HepG2 (cell line): ENCODE results near the gene YIPF3. TPM values are rescaled to one million over a fixed set of nuclear protein-coding genes. Genes with fewer than 3 reads are reported as not detected.

ENCODE experiments used
- CHCHD3 ChIP-seq: sonication (generic); formaldehyde crosslinking; IDR thresholded peaks from 2 replicates; pipeline ENCODE4 v1.8.0; 2022; ENCODE audit warnings: mild to moderate bottlenecking, missing genetic modification reagents, moderate library complexity
- CREB1 ChIP-seq, 2 experiments: fragments of 450-650 bp in 1 of 2; IDR thresholded peaks; 2 replicates each; pipeline ENCODE4 v1.6.1; 2016 to 2017; ENCODE audit warnings: control low read depth in 1 of 2, mild to moderate bottlenecking in 1 of 2, missing compliant biosample characterization in 1 of 2, missing genetic modification characterization in 1 of 2
- GATAD2A ChIP-seq: IDR thresholded peaks from 2 replicates; pipeline ENCODE4 v1.6.1; 2016
- HDAC2 ChIP-seq: sonication (generic); formaldehyde crosslinking; IDR thresholded peaks from 2 replicates; pipeline ENCODE4 v1.4.0; 2020; ENCODE audit warnings: missing genetic modification reagents
- ISL2 ChIP-seq: sonication (generic); formaldehyde crosslinking; IDR thresholded peaks from 2 replicates; pipeline ENCODE4 v1.5.0; 2020; ENCODE audit warnings: missing genetic modification reagents
- JUNB ChIP-seq: sonication (generic); formaldehyde crosslinking; IDR thresholded peaks from 2 replicates; pipeline ENCODE4 v1.8.0; 2022; ENCODE audit warnings: missing genetic modification reagents, mild to moderate bottlenecking, borderline replicate concordance
- MIER3 ChIP-seq: IDR thresholded peaks from 2 replicates; pipeline ENCODE4 v1.6.1; 2016; ENCODE audit warnings: missing compliant biosample characterization, borderline replicate concordance
- NFE2 ChIP-seq: sonication (generic); formaldehyde crosslinking; IDR thresholded peaks from 2 replicates; pipeline ENCODE4 v1.4.0; 2020; ENCODE audit warnings: missing genetic modification reagents
- PHF5A ChIP-seq: IDR thresholded peaks from one replicate; pipeline ENCODE4 v1.6.1; 2018; ENCODE audit warnings: low read depth, missing genetic modification reagents; ENCODE audit not compliant: unreplicated experiment
- SALL2 ChIP-seq: sonication (generic); formaldehyde crosslinking; IDR thresholded peaks from 2 replicates; pipeline ENCODE4 v1.8.1; 2023; ENCODE audit warnings: mild to moderate bottlenecking, missing genetic modification reagents, inconsistent platforms
- THAP11 ChIP-seq: IDR thresholded peaks from 2 replicates; pipeline ENCODE4 v1.6.1; 2016; ENCODE audit warnings: missing biosample characterization, missing genetic modification reagents
- U2AF1 ChIP-seq: fragments of 200-400 bp; formaldehyde crosslinking; optimal IDR thresholded peaks from 2 replicates; pipeline ENCODE3; 2017; ENCODE audit warnings: mild to moderate bottlenecking, low read depth, low read length
- ZC3H13 ChIP-seq: sonication (generic); formaldehyde crosslinking; IDR thresholded peaks from 2 replicates; pipeline ENCODE4 v1.8.1; 2023; ENCODE audit warnings: mild to moderate bottlenecking, missing genetic modification reagents, moderate library complexity
- ZFYVE20 ChIP-seq: sonication (generic); formaldehyde crosslinking; IDR thresholded peaks from 2 replicates; pipeline ENCODE4 v1.8.0; 2023; ENCODE audit warnings: low read depth, mild to moderate bottlenecking, moderate library complexity, missing genetic modification reagents, borderline replicate concordance
- ZNF143 ChIP-seq: sonication (generic); formaldehyde crosslinking; IDR thresholded peaks from 2 replicates; pipeline ENCODE4 v1.4.0; 2020; ENCODE audit warnings: missing genetic modification reagents
- ZNF333 ChIP-seq: sonication (generic); formaldehyde crosslinking; IDR thresholded peaks from 2 replicates; pipeline ENCODE4 v1.4.0; 2020; ENCODE audit warnings: mild to moderate bottlenecking, missing genetic modification reagents, borderline replicate concordance
- ZNF44 ChIP-seq: sonication (generic); formaldehyde crosslinking; IDR thresholded peaks from 2 replicates; pipeline ENCODE4 v1.5.1; 2020; ENCODE audit warnings: mild to moderate bottlenecking, missing genetic modification reagents
- ZNF563 ChIP-seq: sonication (generic); formaldehyde crosslinking; IDR thresholded peaks from 2 replicates; pipeline ENCODE4 v1.8.0; 2022; ENCODE audit warnings: mild to moderate bottlenecking, moderate library complexity, missing genetic modification reagents
- ZNF567 ChIP-seq: sonication (generic); formaldehyde crosslinking; IDR thresholded peaks from 2 replicates; pipeline ENCODE4 v1.8.1; 2023; ENCODE audit warnings: mild to moderate bottlenecking, missing genetic modification reagents, borderline replicate concordance
- ZNF589 ChIP-seq: sonication (generic); formaldehyde crosslinking; conservative IDR thresholded peaks from 2 replicates; pipeline ENCODE4 v1.8.0; 2022; ENCODE audit warnings: mild to moderate bottlenecking, moderate library complexity, missing genetic modification reagents
- ZSCAN12 ChIP-seq: sonication (generic); formaldehyde crosslinking; IDR thresholded peaks from 2 replicates; pipeline ENCODE4 v1.9.0; 2021; ENCODE audit warnings: mild to moderate bottlenecking, missing genetic modification reagents
- polyA plus RNA-seq, 8 experiments: library from polyadenylated mRNA; depleted of rRNA in 3 of 8; stranded (reverse) in 7 of 8; unstranded in 1 of 8; fragments of >200 nt; fragmentation: Illumina TruSeq in 4 of 8; extraction: Trizol in 4 of 8; gene quantifications; 2 replicates each; pipeline versions ENCODE4 v1.2.1 to v1.2.3, GENCODE V29; 2011 to 2016; ENCODE audit warnings: low read depth in 4 of 8, missing spikeins in 1 of 8, mixed read lengths in 1 of 8; ENCODE audit not compliant: insufficient read depth in 1 of 8
- total RNA-seq, 5 experiments: library from RNA; depleted of rRNA; stranded (reverse); fragments of >200 nt; fragmentation: Illumina TruSeq; extraction: Trizol; gene quantifications; 2 replicates each; pipeline ENCODE4 v1.2.3, GENCODE V29; 2016; ENCODE audit warnings: low read depth in 1 of 5
- TF ChIP-seq, protein P1 (sequence below): sonication (generic); formaldehyde crosslinking; IDR thresholded peaks from 2 replicates; pipeline ENCODE4 v1.8.0; 2023; ENCODE audit warnings: mild to moderate bottlenecking, missing genetic modification reagents
- TF ChIP-seq, protein P2 (sequence below): IDR thresholded peaks from 2 replicates; pipeline ENCODE4 v1.6.1; 2016; ENCODE audit warnings: missing genetic modification reagents, missing compliant biosample characterization
- TF ChIP-seq, protein P3 (sequence below): sonication (generic); formaldehyde crosslinking; conservative IDR thresholded peaks from 2 replicates; pipeline ENCODE4 v1.5.0; 2020; ENCODE audit warnings: missing genetic modification reagents
- TF ChIP-seq, protein P4 (sequence below): sonication (generic); formaldehyde crosslinking; IDR thresholded peaks from 2 replicates; pipeline ENCODE4 v1.8.1; 2022; ENCODE audit warnings: low read depth, mild to moderate bottlenecking, missing genetic modification reagents

The YIPF3 gene
- total and polyA plus RNA-seq, 2 of the 13 experiments (the other 11 are each of a cell fraction or from before 2014, with no cell fraction given) = 107 to 206 TPM

DNA sequence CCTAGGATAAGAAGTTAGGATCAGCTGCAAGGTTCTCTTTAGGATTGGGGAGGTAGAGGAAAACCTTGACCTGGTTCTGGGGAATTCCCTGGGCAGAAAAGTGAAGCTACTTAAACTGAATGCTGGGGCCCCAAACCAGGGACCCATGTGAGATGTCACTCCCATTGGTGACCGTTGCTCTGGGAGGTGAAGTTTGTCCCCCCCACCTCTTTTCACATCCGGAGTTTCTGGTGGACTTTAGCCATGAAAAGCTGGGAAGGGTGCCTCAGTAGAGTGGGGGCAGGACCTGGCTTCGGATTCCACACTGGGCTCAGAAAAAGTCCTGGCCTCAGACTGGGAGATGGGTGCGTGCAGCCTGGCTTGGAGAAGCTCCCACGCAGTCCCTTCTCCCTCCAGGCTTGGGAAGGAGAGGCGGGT lies 26.2 kb downstream of the YIPF3 start (continued):
- 0 out of 2 replicates have a peak, but pooled peaks have one; percentile 58 for TF ChIP-seq ZNF563 (CRISPR knock-in tag)
- no peak for TF ChIP-seq NFE2
- peak; percentile 89 for TF ChIP-seq ISL2 (CRISPR knock-in tag)
- TF ChIP-seq ZFYVE20 = no peak
- peak; percentile 77 for TF ChIP-seq U2AF1
- TF ChIP-seq, protein P1, sequence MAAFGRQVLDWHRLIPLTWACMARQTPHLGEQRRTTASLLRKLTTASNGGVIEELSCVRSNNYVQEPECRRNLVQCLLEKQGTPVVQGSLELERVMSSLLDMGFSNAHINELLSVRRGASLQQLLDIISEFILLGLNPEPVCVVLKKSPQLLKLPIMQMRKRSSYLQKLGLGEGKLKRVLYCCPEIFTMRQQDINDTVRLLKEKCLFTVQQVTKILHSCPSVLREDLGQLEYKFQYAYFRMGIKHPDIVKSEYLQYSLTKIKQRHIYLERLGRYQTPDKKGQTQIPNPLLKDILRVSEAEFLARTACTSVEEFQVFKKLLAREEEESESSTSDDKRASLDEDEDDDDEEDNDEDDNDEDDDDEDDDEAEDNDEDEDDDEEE (CRISPR knock-in tag) = 0 out of 2 replicates have a peak, but pooled peaks have one; percentile 25
- TF ChIP-seq ZNF567 (CRISPR knock-in tag) = peak; percentile 89; the same call in 1 of the 2 replicates
- TF ChIP-seq, protein P2, sequence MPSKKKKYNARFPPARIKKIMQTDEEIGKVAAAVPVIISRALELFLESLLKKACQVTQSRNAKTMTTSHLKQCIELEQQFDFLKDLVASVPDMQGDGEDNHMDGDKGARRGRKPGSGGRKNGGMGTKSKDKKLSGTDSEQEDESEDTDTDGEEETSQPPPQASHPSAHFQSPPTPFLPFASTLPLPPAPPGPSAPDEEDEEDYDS = peak; percentile 63
- TF ChIP-seq MIER3 (CRISPR knock-in tag) = peak; percentile 69; the same call in 1 of the 2 replicates
- TF ChIP-seq SALL2 (CRISPR knock-in tag) = no peak
- no peak for TF ChIP-seq ZNF44 (CRISPR knock-in tag)
- TF ChIP-seq CREB1 (IDR thresholded peaks at IDR 0.05) = no peak
- no peak for TF ChIP-seq CREB1 (CRISPR knock-in tag; IDR thresholded peaks at IDR 0.05)
- TF ChIP-seq, protein P3, sequence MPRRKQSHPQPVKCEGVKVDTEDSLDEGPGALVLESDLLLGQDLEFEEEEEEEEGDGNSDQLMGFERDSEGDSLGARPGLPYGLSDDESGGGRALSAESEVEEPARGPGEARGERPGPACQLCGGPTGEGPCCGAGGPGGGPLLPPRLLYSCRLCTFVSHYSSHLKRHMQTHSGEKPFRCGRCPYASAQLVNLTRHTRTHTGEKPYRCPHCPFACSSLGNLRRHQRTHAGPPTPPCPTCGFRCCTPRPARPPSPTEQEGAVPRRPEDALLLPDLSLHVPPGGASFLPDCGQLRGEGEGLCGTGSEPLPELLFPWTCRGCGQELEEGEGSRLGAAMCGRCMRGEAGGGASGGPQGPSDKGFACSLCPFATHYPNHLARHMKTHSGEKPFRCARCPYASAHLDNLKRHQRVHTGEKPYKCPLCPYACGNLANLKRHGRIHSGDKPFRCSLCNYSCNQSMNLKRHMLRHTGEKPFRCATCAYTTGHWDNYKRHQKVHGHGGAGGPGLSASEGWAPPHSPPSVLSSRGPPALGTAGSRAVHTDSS (CRISPR knock-in tag) = 0 out of 2 replicates have a peak, but pooled peaks have one; percentile 27
- peak; percentile 89; the same call in 1 of the 2 replicates for TF ChIP-seq HDAC2
- TF ChIP-seq, protein P4, sequence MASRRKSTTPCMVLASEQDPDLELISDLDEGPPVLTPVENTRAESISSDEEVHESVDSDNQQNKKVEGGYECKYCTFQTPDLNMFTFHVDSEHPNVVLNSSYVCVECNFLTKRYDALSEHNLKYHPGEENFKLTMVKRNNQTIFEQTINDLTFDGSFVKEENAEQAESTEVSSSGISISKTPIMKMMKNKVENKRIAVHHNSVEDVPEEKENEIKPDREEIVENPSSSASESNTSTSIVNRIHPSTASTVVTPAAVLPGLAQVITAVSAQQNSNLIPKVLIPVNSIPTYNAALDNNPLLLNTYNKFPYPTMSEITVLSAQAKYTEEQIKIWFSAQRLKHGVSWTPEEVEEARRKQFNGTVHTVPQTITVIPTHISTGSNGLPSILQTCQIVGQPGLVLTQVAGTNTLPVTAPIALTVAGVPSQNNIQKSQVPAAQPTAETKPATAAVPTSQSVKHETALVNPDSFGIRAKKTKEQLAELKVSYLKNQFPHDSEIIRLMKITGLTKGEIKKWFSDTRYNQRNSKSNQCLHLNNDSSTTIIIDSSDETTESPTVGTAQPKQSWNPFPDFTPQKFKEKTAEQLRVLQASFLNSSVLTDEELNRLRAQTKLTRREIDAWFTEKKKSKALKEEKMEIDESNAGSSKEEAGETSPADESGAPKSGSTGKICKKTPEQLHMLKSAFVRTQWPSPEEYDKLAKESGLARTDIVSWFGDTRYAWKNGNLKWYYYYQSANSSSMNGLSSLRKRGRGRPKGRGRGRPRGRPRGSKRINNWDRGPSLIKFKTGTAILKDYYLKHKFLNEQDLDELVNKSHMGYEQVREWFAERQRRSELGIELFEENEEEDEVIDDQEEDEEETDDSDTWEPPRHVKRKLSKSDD = 0 out of 2 replicates have a peak, but pooled peaks have one; percentile 47
- peak; percentile 34; the same call in 1 of the 2 replicates for TF ChIP-seq ZNF143 (CRISPR knock-in tag)
- no peak for TF ChIP-seq ZNF589 (CRISPR knock-in tag)
- 0 out of 2 replicates have a peak, but pooled peaks have one; percentile 64 for TF ChIP-seq ZSCAN12 (CRISPR knock-in tag)
- peak; percentile 47; the same call in 1 of the 2 replicates for TF ChIP-seq THAP11 (CRISPR knock-in tag)
- no peak for TF ChIP-seq JUNB (CRISPR knock-in tag)
- 0 out of 2 replicates have a peak, but pooled peaks have one; percentile 72 for TF ChIP-seq ZC3H13 (CRISPR knock-in tag)
- no peak for TF ChIP-seq ZNF333 (CRISPR knock-in tag)
- no peak for TF ChIP-seq CHCHD3 (CRISPR knock-in tag)
- TF ChIP-seq PHF5A (CRISPR knock-in tag) = no peak
- TF ChIP-seq GATAD2A (CRISPR knock-in tag) = peak; percentile 92
